KBM-7 (cell line): ENCODE measurements around the gene CD27.

Experiments
- DNase-seq: peaks from one replicate; pipeline ENCODE4 v3.0.0-alpha.2; 2015
- in situ Hi-C: fragments of 300-500 bp; cut with MboI; formaldehyde crosslinking; loops from 2 replicates; pipeline ENCODE4 v1.14.3; 2020; ENCODE audit warnings: low sequenced_read_pairs, low pct_unique_long_range_greater_than_20kb, mixed read lengths

Gene CD27

GRCh38 chr12:6430124-6430989 is 14.4 kb upstream of the CD27 start:
- in situ Hi-C loops: no loop called here

DNA sequence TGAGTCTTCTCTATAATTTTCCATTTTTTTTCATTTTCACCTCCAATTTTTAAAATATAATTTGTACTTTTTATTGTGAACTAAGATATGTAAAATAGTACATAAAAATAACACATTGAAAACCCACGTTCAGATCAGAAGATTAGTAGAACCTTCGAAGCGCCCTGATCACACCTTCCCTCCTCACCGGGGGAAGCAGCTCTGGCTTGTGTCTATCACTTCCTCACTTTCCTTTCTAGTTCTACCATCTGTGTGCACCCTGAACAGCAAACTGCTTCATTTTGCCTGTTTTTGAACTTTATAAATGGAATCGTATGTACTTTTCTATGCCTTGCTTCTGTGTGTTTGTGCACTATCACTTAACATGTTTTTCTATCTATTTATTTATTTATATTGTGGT is 11.8 kb upstream of the CD27 start:
- in situ Hi-C loops: no loop called here
- DNase-seq: no peak

More at GRCh38 chr12:6430124-6430989, 14.4 kb upstream of the CD27 start:
- DNase-seq: peak; percentile 91

- DNase-seq: no peak
- in situ Hi-C loops: no loop called here
These were observed 10.3 kb upstream of the CD27 start for GRCh38 chr12:6434205-6435140.

DNA sequence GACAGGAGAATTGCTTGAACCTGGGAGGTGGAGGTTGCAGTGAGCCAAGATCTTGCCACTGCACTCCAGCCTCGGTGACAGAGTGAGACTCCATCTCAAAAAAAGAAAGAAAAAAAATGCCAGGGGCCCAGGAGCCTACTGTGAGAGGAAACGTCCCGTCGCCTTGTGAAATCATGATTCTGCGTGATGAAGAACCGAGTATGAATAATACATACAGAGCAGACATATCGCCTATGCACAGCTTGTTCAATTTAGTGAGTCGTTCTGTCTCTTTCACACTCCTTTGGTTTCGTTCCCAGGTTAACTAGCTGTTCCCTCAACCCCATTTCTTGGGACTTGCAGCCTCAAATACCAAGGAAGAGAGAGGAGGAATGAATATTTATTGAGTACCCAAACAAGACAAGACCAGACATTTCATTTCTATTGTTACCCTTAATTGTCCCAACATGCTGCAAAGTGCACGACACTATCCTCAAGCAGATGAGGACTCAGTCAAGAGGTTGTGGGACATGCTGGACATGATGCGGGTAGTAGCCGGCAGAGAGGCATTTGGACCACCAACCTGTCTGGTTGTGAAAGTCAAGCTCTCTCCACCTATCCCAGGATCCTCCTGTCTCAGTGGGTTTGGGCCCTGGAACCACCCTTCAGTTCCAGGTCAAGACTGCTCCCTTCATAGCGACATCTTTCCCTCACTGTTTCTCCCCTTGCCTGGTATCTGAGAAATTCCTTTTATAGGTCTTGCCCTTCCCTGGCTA is 8.6 kb upstream of the CD27 start:
- in situ Hi-C loops: no loop called here
- DNase-seq: no peak

- in situ Hi-C loops: no loop called here
- DNase-seq: no peak
These were observed 7.2 kb upstream of the CD27 start for GRCh38 chr12:6437586-6437985.

GRCh38 chr12:6438345-6438744 is 6.4 kb upstream of the CD27 start:
- in situ Hi-C loops: no loop called here
- DNase-seq: no peak

- DNase-seq: no peak
- in situ Hi-C loops: no loop called here
These were observed 4.4 kb upstream of the CD27 start for GRCh38 chr12:6440391-6440790.

GRCh38 chr12:6442836-6443235 is 1.9 kb upstream of the CD27 start:
- in situ Hi-C loops: no loop called here

DNA sequence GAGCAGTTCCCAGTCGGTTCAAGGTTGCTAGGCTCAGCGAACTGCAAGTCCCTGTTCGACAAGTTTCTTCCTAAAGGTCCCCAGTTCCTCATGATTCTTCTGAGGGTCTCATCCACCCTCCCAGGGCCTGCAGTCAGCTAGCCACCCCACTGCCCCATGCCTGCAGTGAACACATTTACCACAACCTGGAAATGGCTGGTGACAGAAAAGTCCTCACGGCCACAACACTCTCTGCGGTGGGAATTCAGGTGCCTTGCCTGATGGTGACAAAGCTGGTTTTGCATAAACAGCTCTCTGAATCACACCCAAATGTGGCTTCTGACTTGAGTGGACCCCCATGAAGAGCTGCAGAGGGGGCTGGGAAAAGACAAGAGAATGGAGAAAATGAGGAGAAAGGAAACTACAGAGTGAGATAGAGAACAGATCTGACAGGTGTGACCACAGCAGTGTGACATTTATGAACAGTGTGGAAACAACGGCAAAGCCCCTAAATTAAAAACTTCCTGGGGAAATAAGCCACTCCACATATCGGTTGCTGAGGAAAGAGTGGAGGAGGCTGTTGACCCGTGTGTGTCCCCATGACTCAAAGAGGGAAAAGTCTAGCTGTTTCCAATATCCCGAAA is 1.3 kb upstream of the CD27 start:
- DNase-seq: no peak
- in situ Hi-C loops: no loop called here

More at GRCh38 chr12:6442836-6443235, 1.9 kb upstream of the CD27 start:
- DNase-seq: no peak

GRCh38 chr12:6444031-6444430 is 724 bp upstream of the CD27 start:
- in situ Hi-C loops: no loop called here
- no peak for DNase-seq

DNA sequence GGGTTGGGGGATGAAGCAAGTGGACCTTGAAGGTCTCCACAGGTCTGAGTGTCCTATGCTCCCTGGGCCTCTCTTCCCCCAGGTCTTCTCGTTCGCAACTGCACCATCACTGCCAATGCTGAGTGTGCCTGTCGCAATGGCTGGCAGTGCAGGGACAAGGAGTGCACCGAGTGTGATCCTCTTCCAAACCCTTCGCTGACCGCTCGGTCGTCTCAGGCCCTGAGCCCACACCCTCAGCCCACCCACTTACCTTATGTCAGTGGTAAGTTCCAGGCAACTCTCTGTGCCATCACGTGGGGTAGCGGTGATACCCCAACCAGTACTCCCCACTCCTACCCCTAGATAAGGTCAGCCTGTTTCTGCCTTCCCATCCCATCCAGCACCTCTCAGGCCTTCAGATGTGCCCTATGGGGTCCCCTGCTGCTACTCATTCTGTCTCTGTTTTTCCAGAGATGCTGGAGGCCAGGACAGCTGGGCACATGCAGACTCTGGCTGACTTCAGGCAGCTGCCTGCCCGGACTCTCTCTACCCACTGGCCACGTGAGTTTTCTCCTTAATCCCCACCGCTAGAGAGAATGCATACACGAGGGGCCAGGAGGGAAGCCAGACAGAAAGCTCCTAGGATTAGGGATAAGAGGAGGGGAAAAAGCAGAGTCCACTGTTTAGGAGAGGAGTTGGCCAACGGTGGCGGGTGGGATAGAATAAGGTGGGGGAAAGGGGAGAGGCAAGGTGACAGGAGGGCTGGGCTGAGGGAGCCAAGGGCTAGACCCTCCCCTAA is 5.5 kb downstream of the CD27 start:
- in situ Hi-C loops: no loop called here
- no peak for DNase-seq

- in situ Hi-C loops: no loop called here
- DNase-seq: no peak
These were observed 6.2 kb downstream of the CD27 start for GRCh38 chr12:6450869-6451347.

DNA sequence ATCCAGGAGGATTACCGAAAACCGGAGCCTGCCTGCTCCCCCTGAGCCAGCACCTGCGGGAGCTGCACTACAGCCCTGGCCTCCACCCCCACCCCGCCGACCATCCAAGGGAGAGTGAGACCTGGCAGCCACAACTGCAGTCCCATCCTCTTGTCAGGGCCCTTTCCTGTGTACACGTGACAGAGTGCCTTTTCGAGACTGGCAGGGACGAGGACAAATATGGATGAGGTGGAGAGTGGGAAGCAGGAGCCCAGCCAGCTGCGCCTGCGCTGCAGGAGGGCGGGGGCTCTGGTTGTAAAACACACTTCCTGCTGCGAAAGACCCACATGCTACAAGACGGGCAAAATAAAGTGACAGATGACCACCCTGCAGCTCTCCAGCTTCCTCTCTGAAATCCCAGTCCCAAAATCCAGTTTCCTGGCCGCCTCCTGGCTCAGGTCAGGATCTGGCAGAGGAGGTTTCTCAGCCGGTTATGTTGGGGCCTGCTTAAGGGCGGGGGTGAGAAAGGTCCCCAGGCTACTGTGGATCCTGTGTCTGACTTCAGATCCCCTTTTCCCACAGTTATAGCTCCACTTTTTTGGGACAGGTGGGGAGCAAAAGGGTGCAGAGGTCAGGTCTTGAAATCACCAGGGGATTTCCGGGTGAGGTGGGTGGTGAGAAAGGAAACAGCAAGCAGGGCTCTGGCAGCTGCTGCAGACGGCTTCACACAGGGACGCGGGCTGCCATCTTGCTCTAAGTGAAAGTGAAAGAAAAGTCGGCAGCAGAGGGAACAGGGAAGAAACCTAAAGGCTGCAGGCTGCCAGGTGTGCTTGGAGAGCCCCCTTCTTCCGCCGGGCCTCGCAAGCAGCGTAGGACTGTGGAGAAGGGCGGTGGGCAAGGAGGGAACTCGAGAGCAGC is 6.8 kb downstream of the CD27 start, which contains the start of gene TAPBPL:
Gene TAPBPL, plus strand, starts transcription at position 695 of the 897 bp plus-strand sequence. CDS start 207 bp downstream, outside the sequence.
- in situ Hi-C loops: no loop called here
- peak; percentile 89 for DNase-seq

GRCh38 chr12:6452245-6452943 is 7.6 kb downstream of the CD27 start:
- no peak for DNase-seq
- in situ Hi-C loops: no loop called here

DNA sequence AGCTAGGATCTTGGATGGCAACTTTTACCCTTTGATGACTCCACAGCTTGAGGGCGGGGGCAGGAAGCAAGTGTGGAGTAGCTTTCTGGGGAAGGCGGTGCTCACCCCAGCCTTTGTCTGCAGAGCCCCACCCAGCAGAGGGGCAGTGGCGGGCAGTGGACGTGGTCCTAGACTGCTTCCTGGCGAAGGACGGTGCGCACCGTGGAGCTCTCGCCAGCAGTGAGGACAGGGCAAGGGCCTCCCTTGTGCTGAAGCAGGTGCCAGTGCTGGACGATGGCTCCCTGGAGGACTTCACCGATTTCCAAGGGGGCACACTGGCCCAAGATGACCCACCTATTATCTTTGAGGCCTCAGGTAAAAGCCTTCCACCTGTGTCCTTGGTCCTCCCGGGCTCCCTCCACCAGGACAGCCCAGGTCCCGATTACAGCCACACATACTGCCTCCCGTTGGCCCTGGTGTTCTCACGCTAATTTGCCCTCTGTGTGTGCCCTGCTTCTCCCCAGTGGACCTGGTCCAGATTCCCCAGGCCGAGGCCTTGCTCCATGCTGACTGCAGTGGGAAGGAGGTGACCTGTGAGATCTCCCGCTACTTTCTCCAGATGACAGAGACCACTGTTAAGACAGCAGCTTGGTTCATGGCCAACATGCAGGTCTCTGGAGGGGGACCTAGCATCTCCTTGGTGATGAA is 8.3 kb downstream of the CD27 start:
- no peak for DNase-seq
- in situ Hi-C loops: no loop called here
